ENCODE results near the gene RALGPS2.

DNA sequence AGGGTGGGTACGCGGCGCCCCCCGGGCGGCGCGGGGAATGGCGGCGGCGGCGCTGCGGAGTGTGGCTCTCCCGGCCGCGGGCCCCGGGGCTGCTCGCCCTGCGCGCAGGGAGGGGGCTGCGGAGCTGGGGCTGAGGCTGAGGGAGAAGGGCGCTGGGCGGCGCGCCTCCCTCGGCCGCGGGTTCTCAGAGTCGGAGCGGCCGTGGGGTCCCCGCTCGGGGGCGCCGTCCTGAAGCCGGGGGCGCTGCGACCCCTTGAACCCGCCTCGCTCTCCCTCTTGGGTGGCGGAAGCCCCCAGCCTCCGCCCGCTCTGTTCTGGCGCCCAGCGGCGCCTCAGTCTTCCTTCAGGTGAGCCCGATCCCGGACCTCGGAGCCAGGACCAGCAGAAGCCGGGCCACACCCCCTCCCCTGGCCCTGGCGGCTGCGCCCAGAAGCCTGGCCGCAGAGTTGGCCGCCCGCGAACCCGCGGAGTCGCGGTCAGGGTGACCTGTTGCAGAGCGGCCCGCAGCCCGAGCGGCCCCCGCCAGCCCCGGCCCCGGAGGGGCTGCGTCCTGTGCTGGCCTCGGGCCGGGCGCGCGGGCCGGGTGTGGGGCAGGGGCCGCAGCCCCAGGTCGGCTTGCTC is 532 bp downstream of the RALGPS2 start:
- TF ChIP-seq, protein P1, sequence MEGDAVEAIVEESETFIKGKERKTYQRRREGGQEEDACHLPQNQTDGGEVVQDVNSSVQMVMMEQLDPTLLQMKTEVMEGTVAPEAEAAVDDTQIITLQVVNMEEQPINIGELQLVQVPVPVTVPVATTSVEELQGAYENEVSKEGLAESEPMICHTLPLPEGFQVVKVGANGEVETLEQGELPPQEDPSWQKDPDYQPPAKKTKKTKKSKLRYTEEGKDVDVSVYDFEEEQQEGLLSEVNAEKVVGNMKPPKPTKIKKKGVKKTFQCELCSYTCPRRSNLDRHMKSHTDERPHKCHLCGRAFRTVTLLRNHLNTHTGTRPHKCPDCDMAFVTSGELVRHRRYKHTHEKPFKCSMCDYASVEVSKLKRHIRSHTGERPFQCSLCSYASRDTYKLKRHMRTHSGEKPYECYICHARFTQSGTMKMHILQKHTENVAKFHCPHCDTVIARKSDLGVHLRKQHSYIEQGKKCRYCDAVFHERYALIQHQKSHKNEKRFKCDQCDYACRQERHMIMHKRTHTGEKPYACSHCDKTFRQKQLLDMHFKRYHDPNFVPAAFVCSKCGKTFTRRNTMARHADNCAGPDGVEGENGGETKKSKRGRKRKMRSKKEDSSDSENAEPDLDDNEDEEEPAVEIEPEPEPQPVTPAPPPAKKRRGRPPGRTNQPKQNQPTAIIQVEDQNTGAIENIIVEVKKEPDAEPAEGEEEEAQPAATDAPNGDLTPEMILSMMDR (IDR thresholded peaks at IDR 0.05; ENCODE audit: low read depth, low read length), result peak; percentile 40
- no peak for TF ChIP-seq EZH2phosphoT487 (IDR thresholded peaks at IDR 0.05; ENCODE audit: low read depth)

Data from OCI-LY3 (cell line).